Gastroesophageal sphincter (tissue), 3 donors: ENCODE measurements around the gene PSMA8.

Experiments
- CTCF ChIP-seq, 4 experiments: fragments of 200-600 bp in 2 of 4; fragments of 450-650 bp in 2 of 4; sonication (generic) in 1 of 4; IDR thresholded peaks; one replicate each; pipeline ENCODE4 v1.5.1; 2017 to 2019; ENCODE audit warnings: antibody characterized with exemption in 4 of 4, mild to moderate bottlenecking in 2 of 4, moderate library complexity in 2 of 4
- POLR2A ChIP-seq, 2 donors: fragments of 450-650 bp; IDR thresholded peaks; one replicate each; pipeline ENCODE4 v1.6.1; 2017; ENCODE audit warnings: antibody characterized with exemption in 2 of 2, mild to moderate bottlenecking in 2 of 2, moderate library complexity in 1 of 2
- POLR2AphosphoS5 ChIP-seq: sonication (generic); formaldehyde crosslinking; IDR thresholded peaks from one replicate; pipeline ENCODE4 v1.6.1; 2017; ENCODE audit warnings: antibody characterized with exemption

- TF ChIP-seq CTCF (IDR thresholded peaks at IDR 0.05) (no peak), POLR2A (IDR thresholded peaks at IDR 0.05) (no peak), POLR2AphosphoS5 (no peak)
Measured at GRCh38 chr18:26185267-26185666, 51.6 kb downstream of the PSMA8 start.
